GM21529 (cell line): ENCODE data around the gene TNP2.

Source experiments
- ATAC-seq: cut with Tn5 transposase; IDR thresholded peaks from one replicate; pipeline ENCODE4 v1.9.1; 2021; ENCODE audit not compliant: unreplicated experiment

Gene TNP2

DNA sequence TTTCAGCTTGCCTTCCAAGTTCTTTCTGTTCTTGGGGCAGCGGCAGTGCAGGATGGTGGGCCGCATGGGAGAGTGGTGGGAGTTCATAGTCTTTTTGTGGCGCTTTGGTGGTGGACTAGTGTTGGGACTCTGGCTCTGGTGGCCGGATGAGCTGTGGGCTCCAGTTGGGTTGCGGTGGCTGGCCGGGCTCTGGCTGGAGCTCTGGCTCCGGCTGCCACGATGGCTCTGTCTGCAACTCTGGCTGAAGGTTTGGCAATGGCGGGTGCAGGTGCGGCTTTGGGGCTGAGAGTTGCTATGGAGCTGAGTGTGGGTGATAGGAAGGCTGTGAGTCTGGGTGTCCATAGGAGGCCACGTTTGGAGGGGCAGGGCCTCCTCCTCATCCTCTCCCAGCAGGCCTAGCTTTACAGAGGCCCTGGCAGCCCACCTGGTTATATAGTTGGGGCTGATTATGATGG lies at the start of gene TNP2:
TSS of gene TNP2 (minus strand) at position 405 of the 455 bp plus-strand sequence. CDS start at position 342, 63 bp downstream.
- ATAC-seq: no peak

DNA sequence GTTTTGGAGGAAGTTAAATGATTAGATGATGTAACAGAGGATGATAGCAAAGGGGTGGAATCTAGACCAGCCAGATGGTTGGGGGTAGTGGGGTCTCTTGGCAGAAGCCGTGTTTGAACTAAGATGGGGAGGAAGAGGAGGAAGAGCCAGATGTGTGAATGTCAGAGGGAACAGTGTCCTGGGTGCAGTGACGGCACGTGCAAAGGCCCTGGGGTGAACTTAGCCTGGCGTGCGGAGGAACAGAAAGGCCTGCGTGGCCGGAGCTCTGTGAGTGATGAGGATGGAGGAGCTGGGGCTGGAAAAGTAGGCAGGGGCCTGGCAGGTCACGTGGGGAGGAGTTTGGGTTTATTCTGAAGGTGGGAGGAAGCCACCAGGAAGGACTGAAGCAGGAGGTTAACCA lies 49.7 kb upstream of the TNP2 start:
- no peak for ATAC-seq

DNA sequence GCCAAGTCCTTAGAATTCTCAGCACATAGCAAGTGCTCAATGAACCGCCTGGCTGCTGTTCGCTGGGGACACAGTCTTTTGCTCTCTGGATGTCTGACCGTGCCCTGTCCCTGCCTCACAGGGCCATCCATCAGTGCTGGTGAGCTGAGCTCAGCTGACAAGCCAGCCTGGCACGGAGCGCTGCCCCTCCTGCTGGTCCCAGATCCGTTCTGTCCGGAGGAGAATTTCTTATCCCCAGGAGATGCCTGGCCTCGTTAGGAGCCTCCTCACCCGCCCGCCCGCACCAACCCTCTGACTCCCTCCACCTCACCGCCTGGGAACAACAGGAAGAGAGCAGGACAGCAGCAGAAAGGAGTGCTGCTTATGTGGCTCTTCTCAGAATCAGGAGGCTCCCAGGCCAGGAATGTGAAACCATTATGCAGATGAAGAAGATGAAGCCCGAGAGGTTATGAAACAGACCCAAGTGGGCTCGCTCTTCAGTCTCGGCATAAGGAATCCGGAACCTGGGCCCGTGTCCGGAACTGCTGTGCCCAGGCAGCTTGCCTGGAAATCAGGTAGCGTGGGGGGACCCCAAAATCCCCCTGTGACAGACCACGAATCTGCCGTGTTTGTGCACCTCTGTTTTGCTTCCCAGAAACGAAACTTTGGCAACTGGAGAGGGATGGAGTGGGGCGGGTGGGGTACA lies 47.3 kb upstream of the TNP2 start:
- ATAC-seq: no peak

DNA sequence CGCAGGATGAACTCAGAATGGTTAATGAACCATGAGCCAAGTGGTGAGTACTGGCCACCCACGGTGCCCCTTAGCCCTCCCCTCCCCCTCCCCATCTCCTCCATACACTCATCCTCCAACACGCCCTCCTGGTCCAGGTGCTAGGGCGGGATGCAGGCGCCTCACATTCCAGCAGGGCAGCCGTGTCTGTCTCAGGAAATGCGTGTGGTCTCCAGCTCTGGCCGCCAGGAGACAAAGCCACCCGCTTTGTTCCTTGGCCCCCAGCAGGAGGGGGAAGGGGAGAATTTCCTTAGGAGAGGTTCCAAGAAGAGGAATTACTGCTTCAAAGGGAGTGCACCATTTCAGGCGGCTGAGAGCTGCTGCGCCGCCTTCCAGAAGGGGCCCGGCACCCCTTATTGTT lies 46.4 kb upstream of the TNP2 start:
- ATAC-seq: no peak

DNA sequence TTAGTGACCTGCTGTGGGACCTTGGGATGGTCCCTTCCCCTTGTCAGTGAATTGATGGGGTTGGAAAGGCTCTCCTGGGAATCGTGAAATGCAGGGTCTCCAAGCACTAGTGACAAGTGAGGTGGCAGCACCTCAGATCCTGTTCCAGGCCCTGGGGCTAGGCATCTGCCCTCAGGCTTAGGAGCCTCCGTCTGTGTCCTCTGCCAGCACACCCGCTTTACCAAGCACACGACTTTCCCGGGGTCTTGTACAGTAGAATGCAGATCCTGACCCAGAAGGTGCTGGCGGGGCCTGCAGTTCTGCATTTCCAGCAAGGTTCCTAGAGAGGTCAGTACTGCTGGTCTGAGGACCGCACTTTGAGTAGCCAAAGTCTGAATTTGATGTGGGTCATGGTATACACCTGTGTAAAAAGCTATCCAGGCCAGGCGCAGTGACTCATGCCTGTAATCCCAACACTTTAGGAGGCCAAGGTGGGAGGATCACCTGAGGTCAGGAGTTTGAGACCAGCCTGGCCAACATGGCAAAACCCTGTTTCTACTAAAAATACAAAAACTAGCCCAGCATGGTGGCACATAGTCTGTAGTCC lies 45.3 kb upstream of the TNP2 start:
- ATAC-seq: no peak

DNA sequence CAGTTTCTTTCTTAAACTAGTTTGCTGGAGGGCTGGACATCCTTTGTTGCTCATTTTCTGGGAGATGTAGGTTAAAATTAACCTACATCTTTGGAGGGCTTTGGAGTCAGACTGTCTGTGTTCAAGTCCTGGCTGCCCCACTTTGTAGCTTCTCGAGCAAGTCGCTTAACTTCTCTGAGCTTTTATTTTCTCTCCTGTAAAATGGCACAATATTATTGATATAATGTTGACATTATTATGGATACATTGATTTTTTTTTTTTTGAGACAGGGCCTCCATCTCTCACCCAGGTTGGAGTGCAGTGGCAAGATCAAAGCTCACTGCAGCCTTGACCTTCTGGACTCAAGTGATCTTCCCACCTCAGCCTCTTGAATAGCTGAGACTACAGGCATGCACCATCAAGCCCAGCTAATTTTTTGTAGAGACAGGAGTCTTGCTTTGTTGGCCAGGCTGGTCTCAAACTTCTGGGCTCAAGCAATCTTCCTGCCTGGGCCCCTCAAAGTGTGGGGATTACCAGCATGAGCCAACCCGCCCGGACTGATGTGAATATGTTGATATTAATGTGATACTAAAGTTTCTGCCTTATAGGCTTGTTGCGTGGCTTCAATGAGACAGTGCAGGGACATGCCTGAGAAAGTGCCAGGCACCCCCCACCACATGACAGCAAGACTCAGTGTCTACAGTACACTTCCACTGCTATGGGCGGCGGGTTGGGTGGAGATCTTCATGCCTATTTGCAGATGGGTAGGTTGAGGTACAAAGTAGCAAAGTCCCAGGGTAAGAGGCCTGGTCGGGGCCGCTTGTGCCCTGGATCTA lies 44.6 kb upstream of the TNP2 start:
- no peak for ATAC-seq

DNA sequence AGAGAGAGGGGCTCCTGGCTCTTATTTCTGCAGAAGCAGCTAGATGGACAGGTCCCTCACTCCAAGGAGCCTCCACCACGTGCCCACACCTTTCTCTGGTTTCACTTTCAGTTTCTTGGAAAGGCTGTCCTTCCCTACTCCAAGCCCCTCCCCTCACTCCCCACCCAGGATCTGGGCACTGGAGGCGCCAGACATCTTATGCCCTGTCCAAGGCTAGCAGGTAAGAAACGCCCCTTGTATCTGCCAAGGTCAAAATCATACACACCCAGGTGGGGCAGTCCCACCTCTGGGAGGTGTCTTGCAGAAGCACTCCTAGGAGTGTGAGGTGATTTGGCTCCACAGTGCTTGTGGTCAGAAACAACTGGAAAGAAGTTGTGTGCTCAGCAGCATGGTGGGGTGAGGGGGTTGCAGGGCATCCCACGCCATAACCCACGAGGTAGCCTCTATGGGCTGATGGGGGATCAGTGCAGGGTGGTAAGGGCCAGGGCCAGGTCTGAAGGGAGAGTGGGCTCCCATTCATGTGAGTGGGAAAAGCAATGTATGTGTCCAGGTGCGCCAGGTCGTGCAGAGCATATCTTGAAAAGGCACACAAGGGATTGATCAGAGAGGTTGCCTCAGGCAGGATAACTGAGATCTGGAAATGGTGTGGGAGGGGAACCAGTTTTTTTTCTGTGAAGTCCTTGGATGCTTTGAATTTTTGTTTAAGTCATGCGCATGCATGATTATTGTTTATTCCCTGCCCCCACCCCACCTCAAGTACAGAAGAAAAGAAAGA lies 43.8 kb upstream of the TNP2 start:
- no peak for ATAC-seq

DNA sequence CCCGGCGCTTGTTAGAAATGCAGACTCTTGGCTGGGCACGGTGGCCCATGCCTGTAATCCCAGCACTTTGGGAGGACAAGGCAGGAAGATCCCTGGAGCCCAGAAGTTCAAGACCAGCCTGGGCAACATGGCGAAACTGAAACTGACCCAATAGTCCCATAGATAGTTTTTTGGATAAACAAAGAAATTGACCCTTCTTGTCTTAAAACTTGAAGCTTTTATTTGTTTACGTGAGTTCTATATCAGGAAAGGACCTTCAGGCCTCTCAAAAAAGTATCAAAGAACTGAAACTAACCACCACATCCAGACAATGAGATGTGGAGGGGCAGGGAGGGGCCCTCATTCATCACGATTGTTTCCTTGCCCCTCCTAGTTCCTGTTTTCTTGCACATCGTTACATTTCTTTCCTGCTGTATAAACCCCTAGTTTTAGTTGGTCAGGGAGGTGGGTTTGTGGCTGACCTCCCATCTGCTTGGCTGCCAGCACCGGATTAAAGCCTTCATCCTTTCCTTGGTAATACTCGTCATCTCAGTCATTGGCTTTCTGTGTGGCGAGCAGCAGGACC lies 42.0 kb upstream of the TNP2 start:
- peak; percentile 42 for ATAC-seq

DNA sequence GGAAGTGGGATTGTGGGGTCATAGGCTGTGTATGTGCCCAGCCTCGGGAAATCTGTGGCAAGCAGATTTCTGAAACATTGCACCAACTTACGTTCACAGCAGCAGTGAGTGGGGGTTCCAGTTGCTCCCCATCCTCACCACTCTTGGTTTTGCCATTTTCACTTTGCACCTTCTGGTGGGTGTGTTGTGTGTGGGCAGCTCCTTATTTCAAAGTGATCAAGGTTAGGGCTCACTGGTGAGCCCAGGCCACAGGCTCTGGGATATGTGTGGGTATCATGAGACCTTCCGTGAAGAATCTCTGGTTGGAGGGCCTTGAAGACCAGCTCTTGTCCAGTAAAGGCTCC lies 41.5 kb upstream of the TNP2 start:
- no peak for ATAC-seq

DNA sequence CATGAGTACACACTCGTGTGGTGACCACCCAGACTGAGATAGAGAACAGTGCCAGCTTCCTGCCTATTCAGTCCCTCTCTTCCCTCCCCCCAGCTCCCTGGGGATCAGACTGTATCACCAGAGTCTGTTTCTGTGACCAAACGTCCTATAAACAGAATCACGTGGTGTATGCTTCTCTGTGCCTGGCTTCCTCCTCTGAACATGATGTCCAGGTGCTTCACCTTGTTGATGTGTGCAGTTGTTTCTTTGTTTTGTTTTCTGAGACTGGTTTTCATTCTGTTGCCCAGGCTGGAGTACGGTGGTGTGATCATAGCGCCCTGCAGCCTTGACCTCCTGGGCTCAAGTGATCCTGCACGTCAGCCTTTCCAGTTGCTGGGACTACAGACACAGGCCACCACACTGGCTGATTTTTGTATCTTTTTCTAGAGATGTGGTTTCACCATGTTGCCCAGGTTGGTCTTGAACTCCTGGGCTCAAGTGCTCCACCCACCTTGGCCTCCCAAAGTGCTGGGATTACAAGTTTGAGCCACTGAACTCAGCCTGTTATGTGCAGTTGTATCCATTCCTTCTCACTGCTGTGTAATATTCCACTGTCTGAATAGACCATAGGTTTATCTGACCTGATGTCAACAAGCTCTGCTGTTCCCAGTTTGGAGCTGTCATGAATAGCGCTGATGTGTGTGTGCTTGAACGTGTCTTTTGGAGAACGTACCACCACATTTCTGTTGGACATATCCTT lies 40.9 kb upstream of the TNP2 start:
- peak; percentile 39 for ATAC-seq

DNA sequence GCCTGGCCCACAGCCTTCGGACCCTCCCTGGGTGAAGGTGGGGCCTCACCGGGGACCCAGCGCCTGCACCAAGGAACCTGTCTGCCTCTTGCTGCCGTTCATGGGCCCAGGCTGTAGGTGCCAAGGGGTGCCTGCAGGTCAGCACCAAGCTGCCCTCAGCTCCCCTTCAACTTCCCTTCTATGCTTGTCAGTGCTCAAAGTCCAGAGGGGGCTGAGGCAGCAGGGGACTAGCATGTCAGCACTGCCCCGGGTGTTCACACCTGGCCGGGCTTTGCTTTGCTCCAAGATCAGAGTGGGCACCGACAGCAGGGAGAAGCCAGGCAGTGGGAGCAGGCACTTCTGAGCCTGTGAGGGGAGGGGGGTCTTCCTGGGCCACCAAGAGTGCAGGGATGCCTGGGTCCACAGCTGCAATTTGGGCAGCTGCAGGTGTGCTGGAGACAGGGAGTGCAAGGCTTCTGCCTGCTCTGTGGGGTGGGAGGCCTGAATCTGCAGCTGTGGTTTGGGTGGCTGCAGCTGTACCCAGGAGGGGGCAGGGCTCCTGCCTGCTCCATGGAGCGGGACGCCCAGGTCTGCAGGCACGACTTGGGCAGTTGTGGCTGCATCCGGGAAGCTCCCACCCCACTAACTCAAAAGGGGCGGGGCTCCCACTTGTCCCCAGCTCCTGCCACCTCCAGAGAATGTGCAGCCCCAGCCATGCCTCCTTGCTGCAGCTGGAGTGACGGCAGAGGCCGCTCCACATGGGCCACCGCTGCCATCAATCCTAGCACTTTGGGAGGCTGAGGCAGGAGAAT lies 39.6 kb upstream of the TNP2 start:
- ATAC-seq: peak; percentile 31

DNA sequence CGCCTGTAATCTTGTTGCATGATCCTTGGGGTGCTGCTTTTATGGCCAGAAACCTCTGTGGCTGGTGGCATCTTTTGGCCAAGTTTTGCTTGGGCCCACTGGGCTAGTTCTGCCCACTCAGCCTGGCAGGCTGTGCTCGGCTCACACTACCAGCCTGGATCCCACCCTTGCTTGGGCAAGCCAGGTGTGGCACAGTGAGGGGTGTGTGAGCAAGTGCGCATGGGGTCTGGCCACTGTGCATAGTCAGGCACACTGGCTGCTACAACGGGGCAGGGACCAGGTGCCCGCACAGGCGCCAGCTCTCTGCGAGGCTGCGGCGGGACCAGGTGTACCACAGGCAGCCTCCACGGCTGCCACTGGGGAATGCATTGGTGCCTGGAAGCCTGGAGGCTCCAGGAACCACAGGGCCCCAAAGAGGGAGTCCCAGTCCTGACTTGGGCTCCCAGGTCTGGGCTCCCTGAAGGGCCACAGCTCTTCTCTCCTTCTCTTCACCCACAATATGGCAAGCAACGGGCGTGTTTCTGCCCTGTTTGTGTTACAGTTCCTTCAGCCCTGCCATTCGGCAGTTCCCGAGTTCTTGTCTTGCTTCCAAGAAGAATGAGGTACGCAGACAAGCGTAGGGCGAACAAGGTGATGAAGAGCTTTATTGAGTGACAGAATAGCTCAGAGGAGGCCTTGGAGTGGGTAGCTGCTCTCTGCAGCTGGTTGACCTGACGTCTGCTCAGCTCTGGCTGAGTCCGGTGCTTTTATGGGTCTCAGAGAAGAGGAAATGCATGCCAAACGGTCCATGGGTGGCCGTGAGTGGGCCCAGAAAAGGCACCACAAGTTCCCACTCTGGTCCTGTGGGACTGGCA lies 38.7 kb upstream of the TNP2 start:
- no peak for ATAC-seq

DNA sequence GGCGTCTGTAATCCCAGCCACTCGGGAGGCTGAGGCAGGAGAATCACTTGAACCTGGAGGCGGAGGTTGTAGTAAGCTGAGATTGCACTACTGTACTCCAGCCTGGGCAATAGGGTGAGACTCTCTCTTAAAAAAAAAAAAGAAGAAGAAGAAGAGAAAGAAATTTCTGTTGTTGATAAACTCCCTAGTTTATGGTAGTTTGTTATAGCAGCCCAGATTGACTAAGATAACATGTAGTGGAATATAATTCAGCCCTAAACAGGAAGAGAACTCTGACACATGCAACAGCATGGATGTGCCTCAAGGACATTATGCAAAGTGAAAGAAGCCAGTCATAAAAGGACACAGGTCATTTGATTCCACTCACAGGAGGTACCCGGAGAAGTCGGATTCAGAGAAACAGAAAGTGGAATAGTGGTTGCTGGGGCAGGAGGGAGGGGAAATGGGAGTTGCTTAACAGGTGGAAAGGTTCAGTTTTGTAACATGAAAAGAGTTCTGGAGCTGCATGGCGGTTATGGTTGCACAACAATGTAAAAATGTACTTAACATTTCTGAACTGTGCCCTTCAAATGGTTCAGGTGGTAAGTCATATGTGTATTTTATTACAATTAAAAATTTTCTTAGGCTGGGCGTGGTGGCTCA lies 38.0 kb upstream of the TNP2 start:
- ATAC-seq: no peak

DNA sequence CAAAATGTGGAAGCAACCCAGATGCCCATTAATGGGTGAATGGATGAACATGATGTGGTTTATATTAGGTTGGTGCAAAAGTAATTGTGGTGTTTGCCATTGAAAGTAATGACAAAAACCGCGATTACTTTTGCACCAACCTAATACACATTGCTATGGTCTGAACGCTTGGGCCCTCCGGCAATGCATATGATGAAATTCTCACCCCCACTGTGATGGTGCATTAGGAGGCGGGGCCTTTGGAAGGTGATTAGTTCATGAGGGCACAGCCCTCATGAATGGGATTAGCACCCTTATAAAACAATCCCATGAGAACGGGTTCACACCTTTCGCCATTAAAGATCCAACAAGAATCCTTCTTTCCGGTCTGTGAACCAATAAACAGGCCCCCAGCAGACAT lies 37.3 kb upstream of the TNP2 start:
- no peak for ATAC-seq

DNA sequence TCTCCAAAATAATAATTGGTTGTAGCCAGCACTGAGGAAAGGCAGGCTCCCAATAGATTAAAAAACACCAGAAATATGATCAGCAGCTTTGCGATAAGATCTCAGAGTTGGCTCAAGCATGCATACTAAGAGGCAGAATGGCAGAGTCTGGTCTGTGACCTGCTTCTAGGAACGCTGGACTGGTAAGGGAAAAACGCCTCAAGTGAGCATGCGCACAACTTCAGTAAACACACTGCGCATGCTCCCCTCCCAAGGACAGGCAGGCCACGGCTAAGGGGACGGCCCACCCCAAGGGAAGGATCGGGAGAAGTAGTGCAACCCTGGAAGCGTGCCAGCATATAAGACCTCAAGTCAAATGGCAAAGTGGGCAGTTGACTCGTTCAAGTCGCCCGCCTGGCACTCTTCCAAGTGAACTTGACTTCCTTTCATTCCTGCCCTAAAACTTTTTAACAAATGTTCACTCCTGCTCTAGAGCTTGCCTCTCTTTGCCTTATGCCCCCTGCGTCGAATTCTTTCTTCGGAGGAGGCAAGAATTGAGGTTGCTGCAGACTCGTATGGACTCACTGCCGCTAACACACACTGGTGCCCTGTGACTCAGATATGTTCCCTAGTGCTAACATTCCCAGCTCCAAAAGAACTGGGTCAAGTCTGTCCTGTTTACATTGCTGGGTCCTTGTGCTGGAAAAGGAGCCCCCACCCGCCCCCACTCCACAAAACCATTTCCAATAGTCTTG lies 34.4 kb upstream of the TNP2 start:
- ATAC-seq: no peak

DNA sequence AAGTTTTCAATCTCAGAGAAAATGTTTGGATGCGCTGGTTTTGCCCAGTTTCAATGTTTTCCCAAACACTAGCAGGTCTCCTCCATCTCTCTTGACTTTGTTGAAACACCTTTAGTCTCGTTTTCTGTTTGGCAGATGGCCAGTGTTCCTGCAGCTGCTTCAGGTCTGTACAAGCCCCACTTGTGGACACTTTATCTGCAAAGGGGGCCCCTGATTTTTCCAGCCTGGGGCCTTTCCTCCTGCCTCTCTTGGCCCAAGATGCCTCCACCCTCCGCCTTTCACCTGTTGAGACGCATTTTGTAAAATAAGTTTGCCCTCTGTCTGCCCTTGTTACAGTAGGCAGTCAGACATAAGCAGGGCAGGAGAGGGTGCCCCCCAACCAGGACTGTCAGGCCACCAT lies 33.9 kb upstream of the TNP2 start:
- no peak for ATAC-seq

DNA sequence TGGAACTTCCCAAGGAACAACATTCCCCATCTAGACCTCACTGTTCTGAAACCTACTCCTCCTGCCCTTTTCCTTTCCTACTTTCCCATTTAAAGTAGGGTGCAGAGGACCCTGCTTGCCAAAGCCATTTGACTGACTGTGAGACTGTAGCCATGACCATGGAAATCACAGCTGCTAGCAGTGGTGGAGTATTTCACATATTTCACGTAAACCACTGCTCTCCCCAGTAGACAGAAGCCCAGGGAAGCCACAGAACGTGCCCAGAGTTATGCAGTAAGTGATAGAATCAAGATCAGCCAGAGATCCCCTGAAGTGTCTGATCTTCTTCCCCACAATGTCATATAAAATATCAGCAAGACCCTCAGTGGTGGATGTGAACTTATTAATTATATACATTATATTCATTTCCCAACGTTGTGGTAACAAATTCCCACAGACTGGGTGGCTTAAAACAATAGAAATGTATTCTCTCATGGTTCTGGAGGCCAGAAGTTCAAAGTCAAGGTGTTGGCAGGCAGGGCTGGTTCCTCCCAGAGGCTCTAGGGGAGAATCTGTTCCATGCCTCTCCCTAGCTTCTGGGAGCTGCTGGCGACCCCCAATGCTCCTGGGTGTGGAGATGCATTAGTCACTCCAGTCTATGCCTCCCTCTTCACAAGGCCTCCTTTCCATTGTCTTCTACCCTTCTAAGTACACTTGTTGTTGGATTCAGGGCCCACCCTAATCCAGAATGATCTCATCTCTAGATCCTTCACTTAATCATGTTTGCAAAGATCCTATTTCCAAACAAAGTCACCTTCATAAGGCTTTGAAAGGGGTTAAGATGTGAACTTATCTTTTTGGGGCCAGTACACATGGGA lies 32.7 kb upstream of the TNP2 start:
- ATAC-seq: no peak
